ENCODE measurements around the gene ANXA3. TPM values are rescaled to one million over a fixed set of nuclear protein-coding genes. Genes with fewer than 3 reads are reported as not detected.

The ANXA3 gene
- total and polyA plus RNA-seq, 2 donors (not counting 1 experiment from before 2014, with no cell fraction given), result not detected

GRCh38 chr4:78527555-78527954 is 24.0 kb upstream of the ANXA3 start:
- Mint-ChIP-seq H3K27me3 (peaks cover 13% of the 10 kb centered on the region), H3K27ac (no peak overlapping the region), H3K4me1 (no peaks in the 10 kb centered on the region), H3K4me3 (no peak overlapping the region), H3K9me3 (ENCODE audit: insufficient read depth) (no peaks in the 10 kb centered on the region)
- TF ChIP-seq, protein P1, sequence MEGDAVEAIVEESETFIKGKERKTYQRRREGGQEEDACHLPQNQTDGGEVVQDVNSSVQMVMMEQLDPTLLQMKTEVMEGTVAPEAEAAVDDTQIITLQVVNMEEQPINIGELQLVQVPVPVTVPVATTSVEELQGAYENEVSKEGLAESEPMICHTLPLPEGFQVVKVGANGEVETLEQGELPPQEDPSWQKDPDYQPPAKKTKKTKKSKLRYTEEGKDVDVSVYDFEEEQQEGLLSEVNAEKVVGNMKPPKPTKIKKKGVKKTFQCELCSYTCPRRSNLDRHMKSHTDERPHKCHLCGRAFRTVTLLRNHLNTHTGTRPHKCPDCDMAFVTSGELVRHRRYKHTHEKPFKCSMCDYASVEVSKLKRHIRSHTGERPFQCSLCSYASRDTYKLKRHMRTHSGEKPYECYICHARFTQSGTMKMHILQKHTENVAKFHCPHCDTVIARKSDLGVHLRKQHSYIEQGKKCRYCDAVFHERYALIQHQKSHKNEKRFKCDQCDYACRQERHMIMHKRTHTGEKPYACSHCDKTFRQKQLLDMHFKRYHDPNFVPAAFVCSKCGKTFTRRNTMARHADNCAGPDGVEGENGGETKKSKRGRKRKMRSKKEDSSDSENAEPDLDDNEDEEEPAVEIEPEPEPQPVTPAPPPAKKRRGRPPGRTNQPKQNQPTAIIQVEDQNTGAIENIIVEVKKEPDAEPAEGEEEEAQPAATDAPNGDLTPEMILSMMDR (IDR thresholded peaks at IDR 0.05), result no peak
- no peak for TF ChIP-seq EZH2 (IDR thresholded peaks at IDR 0.05; ENCODE audit: borderline replicate concordance, insufficient read depth, low read depth, low read length, poor library complexity, severe bottlenecking)
- DNase-seq (no peak), ATAC-seq (ENCODE audit: low read depth) (no peak)
- POLR2A ChIA-PET, result no interaction called here
- CTCF ChIA-PET, result no interaction called here
- H2AFZ ChIP-seq (ENCODE audit: insufficient read depth, low read depth, low read length, poor library complexity, severe bottlenecking), result no peak overlapping the region
- no peaks in the 10 kb centered on the region for H3K79me2 ChIP-seq (ENCODE audit: control insufficient read depth, insufficient read depth, low read length)
- H3K9ac ChIP-seq (ENCODE audit: low read length), result no peak overlapping the region
- 92% methylated on average over 4 of the region's 4 CpGs for WGBS (ENCODE audit: insufficient coverage)
- no peak overlapping the region for H3K27ac ChIP-seq (ENCODE audit: low read length in 2 of 2)
- H4K20me1 ChIP-seq (ENCODE audit: control insufficient read depth, insufficient read depth, low read length, poor library complexity, severe bottlenecking), result no peaks in the 10 kb centered on the region
- intact Hi-C loops (cut with micrococcal nuclease), result no loop called here
- H3K27me3 ChIP-seq (replicated peaks in 1 of 4; ENCODE audit: control extremely low read depth in 1 of 4, control insufficient read depth in 3 of 4, insufficient read depth in 4 of 4, low read length in 3 of 4), result peaks cover 0 to 3% (median 0%) of the 10 kb centered on the region in 4 experiments
- no peaks in the 10 kb centered on the region for H3K36me3 ChIP-seq (replicated peaks in 1 of 2; ENCODE audit: control extremely low read depth in 1 of 2, control insufficient read depth in 1 of 2, extremely low read depth in 1 of 2, insufficient read depth in 2 of 2, low read length in 1 of 2)
- H3K4me2 ChIP-seq (replicated peaks; ENCODE audit: low read depth, low read length, poor library complexity, severe bottlenecking), result no peak overlapping the region
- no peaks in the 10 kb centered on the region for H3K9me3 ChIP-seq (ENCODE audit: control extremely low read depth in 1 of 3, control insufficient read depth in 2 of 3, insufficient read depth in 1 of 3, low read length in 2 of 3)
- H3K4me1 ChIP-seq (ENCODE audit: control insufficient read depth in 2 of 2, insufficient read depth in 2 of 2, low read length in 2 of 2), result no peaks in the 10 kb centered on the region
- H3K4me3 ChIP-seq (ENCODE audit: control extremely low read depth in 1 of 5, extremely low read depth in 1 of 5, insufficient read depth in 1 of 5, low read depth in 2 of 5, low read length in 4 of 5), result no peak overlapping the region

DNA sequence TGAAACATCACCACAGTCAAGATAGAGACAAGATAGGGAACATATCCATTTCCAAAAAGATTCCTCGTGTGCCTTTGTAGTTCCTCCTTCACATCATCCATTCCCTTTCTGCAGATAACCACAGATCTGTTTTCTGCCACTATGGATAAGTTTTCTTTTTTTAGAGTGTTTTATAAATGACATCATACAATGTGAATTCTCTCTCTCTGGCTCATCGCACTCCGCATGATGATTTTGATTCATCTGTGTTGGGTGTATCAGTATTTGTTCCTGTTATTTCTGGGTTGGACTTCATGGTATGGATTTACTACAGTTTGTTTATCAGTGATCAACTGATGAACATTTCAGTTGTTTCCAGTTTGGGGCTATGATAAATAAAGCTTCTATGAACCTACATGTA is 23.2 kb upstream of the ANXA3 start:
- ChIA-PET POLR2A (no interaction called here), CTCF (no interaction called here)
- Histone ChIP-seq H3K27ac (ENCODE audit: low read length in 2 of 2) (no peak overlapping the region), H3K4me1 (ENCODE audit: control insufficient read depth in 2 of 2, insufficient read depth in 2 of 2, low read length in 2 of 2) (no peaks in the 10 kb centered on the region), H3K27me3 (replicated peaks in 1 of 4; ENCODE audit: control extremely low read depth in 1 of 4, control insufficient read depth in 3 of 4, insufficient read depth in 4 of 4, low read length in 3 of 4) (peaks cover 0 to 3% (median 0%) of the 10 kb centered on the region in 4 experiments), H3K9me3 (ENCODE audit: control extremely low read depth in 1 of 3, control insufficient read depth in 2 of 3, insufficient read depth in 1 of 3, low read length in 2 of 3) (no peaks in the 10 kb centered on the region), H3K4me3 (ENCODE audit: control extremely low read depth in 1 of 5, extremely low read depth in 1 of 5, insufficient read depth in 1 of 5, low read depth in 2 of 5, low read length in 4 of 5) (no peak overlapping the region), H3K36me3 (replicated peaks in 1 of 2; ENCODE audit: control extremely low read depth in 1 of 2, control insufficient read depth in 1 of 2, extremely low read depth in 1 of 2, insufficient read depth in 2 of 2, low read length in 1 of 2) (no peaks in the 10 kb centered on the region), H2AFZ (ENCODE audit: insufficient read depth, low read depth, low read length, poor library complexity, severe bottlenecking) (no peak overlapping the region), H3K4me2 (replicated peaks; ENCODE audit: low read depth, low read length, poor library complexity, severe bottlenecking) (no peak overlapping the region), H4K20me1 (ENCODE audit: control insufficient read depth, insufficient read depth, low read length, poor library complexity, severe bottlenecking) (no peaks in the 10 kb centered on the region), H3K79me2 (ENCODE audit: control insufficient read depth, insufficient read depth, low read length) (no peaks in the 10 kb centered on the region), H3K9ac (ENCODE audit: low read length) (no peak overlapping the region)
- DNase-seq (no peak), ATAC-seq (ENCODE audit: low read depth) (no peak)
- intact Hi-C loops (cut with micrococcal nuclease), result no loop called here
- WGBS (ENCODE audit: insufficient coverage), result no CpG with 5 or more reads among the region's 3 CpGs
- no peak overlapping the region for H3K27ac Mint-ChIP-seq
- no peaks in the 10 kb centered on the region for H3K9me3 Mint-ChIP-seq (ENCODE audit: insufficient read depth)
- no peak overlapping the region for H3K4me3 Mint-ChIP-seq
- no peaks in the 10 kb centered on the region for H3K4me1 Mint-ChIP-seq
- H3K27me3 Mint-ChIP-seq, result peaks cover 13% of the 10 kb centered on the region
- TF ChIP-seq, protein P1 (IDR thresholded peaks at IDR 0.05), result no peak

All from B cell (primary cell).